NCI-H69 (cell line): ENCODE data around the gene MIA.
"Not testable (repeated sequence)": the region's sequence is repeated elsewhere in the genome, so short reads cannot be mapped to it uniquely, and the experiment has no call there.

Source experiments
- DNase-seq: peaks from one replicate; lab custom pipeline; 2025; lab: John Stamatoyannopoulos, UW

MIA gene

DNA sequence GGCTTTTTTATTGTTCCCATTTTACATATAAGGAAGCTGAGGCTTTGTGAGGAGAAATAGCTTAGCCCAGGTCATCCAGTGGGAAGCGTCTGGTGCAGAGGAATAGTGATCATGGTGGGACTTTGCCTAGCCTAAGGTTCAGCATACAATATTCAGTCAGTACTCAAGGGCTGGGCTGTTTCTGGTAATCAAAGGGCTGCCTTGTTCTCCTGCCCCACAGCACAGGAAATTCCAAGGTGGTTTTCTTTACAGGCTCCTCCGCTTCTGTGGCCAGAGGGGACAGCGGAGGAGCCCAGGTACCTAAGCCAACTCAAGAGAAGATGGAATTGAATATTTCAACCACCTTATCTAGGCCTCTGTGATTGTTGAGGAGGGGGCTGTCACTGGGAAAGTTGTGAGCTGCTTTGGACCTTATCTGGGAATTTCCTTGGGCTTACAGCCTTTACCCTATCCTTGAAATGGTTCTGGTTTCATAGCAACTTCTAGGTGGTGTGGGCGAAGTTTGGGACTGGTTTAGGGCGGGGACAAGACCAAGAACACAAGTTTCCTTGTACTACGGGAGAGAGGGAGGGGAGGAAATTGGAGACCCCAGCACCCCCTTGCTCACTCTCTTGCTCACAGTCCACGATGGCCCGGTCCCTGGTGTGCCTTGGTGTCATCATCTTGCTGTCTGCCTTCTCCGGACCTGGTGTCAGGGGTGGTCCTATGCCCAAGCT lies at the start of gene MIA:
TSS of gene MIA (plus strand) at position 606 of the 716 bp plus-strand sequence. CDS start at position 628, 22 bp downstream.
- no peak for DNase-seq

DNA sequence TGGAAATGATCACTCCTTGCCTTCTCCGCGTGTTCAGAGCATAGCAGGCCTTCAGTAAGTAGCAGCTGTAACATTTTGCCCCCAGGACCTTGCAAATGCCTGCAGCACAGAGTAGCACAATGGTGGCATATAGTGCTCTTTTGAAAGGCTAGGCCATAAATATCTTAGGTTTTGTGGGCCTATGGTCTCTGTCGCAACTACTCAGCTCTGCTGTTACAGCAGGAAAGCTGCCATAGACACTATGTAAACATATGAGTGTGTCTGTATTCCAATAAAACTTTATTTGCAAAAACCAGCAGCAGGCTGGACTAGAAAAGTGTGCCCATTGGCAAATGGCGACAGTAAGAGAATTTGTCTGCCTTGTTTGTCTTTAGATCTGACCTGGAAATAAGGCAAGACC lies 49.0 kb upstream of the MIA start:
- DNase-seq: no peak

DNA sequence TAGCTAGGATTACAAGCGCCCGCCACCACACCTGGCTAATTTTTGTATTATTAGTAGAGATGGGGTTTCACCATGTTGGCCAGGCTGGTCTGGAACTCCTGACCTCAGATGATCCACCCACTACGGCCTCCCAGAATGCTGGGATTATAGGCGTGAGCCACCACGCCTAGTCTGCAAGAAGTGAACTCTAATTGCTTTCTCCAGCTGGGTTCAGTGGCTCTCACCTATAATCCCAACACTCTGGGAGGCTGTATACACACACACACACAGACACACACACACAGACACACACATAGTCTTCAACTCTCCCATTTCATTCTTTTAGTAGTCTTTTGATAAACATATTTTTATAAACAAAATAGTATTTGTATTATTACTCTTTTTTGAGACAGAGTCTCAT lies 45.3 kb upstream of the MIA start:
- DNase-seq: not testable (repeated sequence)

DNA sequence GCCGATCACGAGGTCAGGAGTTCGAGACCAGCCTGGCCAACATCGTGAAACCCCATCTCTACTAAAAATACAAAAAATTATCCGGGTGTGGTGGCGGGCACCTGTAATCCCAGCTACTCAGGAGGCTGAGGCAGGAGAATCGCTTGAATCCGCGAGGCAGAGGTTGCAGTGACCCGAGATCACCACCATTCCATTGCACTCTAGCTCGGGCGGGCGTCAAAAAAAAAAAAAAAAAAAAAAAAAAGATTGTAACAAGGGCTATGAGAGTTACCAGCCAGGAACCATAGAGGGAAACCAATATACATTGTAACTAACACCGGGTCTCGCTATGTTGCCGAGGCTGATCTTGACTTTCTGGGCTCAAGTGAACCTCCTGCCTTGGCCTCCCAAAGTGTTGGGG lies 43.0 kb upstream of the MIA start:
- not testable (repeated sequence) for DNase-seq

DNA sequence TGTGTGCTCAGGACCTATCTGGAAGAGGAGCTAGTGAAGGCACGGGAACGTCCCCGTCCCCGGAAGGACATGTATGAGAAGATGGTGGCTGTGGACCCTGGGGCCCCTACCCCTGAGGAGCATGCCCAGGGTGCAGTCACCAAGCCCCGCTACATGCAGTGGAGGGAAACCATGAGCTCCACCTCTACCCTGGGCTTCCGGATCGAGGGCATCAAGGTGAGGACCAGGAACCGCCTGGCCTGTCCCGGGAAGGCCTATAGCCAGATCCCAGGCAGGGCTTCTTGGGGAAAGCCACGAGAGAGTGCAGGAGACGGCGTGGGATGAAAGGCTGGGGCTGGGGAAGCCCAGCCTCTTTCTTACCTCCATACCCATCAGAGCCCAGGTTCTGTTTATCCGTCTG lies 42.2 kb upstream of the MIA start:
- DNase-seq: no peak

DNA sequence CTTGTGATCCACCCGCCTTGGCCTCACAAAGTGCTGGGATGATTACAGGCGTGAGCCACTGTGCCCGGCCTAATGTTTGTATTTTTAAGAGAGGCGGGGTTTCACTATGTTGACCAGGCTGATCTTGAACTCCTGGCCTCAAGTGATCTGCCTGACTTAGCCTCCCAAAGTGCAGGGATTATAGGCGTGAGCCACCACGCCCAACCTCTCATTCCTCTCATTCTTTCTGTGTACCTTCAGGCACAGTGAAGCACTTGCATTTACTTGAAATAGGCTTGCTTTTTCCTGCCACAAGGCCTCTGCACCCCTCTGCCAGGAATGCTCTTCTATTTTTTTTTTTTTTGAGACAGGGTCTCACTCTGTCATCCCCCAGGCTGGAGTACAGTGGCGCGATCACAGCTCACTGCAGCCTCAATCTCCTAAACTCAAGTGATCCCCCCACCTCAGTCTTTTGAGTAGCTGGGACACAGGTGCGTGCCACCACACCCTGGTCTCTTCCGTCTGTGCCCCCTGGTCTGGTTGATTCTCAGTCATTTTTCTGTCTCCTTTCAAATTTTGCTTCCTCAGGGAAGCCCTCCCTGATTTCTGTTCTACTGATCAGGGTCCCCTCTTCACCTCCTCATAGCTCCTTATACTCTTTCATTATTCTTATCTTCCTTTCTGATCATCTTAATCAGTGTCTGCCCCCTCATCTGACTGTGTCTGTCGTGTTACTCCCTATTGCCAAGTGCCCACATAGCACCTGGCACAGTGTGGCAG lies 40.1 kb upstream of the MIA start:
- no peak for DNase-seq

DNA sequence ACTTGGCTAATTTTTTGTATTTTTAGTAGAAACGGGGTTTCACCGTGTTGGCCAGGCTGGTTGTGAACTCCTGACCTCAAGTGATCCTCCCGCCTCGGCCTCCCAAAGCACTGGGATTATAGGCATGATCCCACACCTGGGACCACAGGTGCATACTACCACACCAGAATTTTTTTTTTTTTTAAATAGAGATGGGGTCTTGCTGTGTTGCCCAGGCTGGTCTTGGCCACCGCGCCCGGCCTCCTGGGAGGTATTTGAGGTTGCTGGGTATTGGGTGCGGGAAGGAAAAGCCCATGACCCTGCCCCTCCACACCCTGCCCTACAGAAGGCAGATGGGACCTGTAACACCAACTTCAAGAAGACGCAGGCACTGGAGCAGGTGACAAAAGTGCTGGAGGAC lies 38.7 kb upstream of the MIA start:
- no peak for DNase-seq

DNA sequence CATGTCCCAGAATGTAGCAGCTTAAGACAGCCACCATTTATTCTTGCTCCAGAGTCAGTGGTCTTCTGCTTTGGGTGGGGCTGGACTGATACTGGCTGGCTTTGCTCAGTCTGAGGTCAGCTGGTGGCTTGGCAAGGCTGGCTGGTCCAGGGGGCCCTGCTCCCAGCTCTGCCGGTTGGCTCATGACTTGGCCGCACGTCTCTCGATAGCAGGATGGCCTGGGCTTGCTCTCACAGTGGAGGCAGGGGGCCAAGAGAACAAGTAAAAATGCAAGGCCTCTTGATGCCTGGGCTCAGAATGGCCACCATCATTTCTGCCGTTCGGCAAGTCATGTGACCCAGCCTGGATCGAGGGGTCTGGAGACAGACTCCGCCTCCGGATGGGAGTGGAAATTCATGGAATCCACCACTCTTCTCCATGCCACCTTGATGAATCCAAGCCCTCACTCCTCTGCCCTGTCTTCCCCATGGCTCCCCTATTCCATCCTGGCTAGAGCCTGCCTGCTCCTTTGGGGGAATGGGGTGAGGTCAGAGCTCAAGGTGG lies 38.1 kb upstream of the MIA start:
- DNase-seq: no peak

DNA sequence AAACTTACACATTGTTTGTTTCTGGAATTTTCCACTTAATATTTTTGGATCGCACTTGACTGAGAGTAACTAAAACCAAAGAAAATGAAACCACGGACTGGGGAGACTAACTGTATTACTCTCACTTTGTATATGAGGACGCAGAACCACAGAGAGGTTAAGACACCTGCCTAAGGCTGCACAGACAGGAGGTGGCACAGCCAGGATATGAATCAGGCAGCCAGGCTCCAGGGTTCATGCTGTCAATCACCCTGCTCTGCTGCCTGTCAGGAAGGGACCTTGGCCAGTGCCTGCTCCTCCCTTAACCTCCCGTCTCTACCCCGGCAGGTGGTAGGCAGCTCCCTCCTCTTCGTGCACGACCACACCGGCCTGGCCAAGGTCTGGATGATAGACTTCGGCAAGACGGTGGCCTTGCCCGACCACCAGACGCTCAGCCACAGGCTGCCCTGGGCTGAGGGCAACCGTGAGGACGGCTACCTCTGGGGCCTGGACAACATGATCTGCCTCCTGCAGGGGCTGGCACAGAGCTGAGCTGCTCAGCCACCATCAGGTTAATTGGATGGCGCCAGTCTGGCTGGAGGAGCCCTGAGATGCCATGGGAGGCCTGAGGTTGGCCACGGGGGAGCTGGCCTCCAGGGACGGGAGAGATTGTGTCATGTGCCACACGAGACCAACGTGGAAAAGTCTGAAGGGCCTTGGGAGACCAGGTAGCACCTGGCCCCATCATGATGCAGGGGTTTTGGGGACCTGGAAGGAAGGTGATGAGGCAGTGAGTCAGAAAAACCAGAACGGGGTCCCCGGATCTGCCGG lies 36.1 kb upstream of the MIA start:
- DNase-seq: no peak

DNA sequence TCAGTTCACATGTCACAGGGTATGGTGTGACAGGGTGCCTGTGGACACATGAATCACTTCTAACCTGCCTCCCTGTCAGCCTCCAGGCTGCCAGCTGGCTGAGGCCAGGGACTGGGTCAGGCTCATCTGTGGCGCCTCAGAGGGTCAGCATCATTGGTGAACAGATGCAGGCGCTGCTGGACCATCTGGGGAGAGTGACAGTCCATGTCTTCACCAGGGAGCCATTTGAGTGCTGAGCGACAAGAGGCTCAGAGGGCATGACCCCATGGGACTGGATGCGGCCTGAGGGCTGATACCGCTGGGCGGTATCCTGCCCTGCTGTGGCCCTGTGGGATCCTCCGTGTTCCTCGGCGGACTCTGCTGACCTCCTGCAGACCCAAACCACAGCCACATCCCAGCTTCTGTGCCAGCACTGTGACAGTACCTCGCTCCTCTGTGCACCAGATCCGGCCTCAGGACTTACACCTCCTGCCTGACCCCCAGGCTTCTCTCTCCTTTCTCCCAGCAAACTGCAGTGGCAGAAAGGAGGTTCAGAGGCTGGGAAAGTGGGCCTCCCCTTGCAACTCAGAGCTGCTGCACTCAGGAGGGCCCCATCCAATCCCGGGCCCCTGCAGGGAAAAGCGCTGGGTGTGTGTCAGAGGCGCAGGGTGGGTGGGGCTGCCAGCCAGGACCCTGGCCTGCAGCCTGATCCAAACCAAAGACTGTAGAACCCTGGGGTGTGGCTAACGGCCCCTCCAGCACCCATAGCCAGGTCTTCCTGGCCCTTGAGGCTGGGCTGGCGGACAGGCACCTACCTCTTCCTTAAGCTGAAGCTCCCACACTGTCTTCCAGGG lies 35.2 kb upstream of the MIA start:
- DNase-seq: no peak

DNA sequence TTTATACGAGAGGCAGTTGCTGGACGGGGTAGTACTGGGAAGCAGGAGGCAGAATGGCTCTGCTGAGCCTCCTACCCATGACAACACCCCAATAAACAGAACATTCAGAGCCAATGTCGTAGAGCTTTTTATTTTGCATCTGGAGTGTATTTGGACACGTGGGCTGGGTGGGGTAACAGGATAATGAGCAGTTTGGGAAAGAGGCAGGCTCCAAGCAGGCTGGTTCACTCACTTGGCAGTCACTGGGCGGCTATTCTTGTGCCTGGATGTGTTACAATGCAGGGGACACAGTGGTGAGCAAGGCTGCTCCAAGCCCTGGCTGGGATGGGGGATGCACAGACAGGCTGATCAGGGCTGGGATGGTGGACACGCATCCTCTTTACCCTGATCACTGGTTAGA lies 34.6 kb upstream of the MIA start:
- DNase-seq: no peak

DNA sequence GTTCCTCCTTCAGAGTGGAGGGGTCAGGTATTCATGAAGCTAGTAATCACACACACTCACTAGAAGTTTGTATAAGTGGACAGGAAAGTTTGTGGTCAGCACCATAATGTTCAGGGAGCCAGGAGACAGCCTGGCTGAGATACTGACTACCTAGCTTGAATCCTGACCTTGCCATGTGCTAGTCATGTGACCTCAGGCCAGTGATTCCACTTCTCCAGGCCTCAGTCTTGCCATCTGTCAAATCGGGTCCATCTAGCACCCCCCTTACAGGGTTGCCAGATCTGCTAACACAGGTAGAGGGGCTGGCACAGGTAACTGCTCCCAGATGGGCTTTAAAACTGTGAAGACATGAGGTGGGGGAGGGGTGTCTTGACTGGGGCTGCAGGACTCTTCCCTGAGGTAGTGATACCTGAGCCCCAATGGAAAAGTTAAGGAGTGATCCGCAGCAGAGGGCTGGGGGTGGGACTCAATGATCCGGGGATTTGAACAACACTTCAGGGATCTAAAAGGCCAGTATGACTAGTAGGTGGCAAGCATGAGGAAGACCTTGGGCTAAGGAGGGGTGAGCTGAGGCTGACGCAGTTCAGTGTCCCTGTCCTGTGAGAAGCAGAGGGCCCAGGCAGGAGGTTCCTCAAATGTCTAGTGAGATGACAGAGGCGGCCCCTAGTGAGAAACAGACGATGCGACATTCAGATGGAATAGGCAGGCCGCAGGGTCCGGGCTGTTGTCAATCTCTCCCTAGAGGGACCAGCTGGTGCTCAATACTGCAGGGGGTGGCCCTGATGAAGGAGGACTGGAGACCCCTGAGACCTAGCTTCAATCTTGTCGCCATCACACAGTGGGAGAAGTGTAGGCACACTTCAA lies 33.6 kb upstream of the MIA start:
- no peak for DNase-seq

DNA sequence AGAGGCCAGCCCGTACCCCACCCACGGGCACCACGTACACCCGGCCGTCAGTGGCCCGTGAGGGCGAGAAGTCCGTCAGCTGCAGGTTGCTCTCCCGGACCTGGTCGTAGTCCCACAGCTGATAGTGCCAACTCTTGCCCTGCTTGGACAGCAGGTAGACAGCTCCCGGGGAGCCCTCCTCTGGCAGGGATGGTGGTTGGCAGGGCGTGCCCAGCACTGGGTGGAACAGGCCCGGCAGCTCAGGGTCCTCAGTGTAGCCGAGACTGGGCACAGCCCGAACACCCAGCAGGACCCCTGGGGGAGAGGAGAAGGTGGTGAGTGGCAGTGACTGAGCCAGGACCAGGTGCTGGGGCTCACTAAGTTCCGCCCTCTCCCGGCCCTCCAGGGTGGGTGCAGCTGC lies 32.8 kb upstream of the MIA start:
- DNase-seq: no peak

DNA sequence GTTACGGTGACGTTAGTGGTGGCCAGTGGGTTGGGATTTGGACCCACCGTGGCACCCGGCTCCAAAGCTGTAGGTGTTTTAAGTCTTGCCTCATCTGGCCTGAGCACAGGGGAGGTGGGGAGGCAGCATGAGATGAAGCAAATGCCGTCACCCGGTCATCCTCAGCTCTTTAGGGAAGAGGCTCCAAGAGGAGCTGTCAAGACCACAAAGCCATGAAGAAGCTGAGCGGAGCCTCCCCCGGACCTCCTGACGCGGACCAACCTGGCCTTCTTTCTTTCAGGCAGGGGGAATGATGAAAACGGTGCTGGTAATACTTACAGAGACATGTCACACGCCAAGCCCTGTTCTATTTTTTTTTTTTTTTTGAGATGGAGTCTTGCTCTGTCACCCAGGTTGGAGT lies 32.4 kb upstream of the MIA start:
- no peak for DNase-seq

DNA sequence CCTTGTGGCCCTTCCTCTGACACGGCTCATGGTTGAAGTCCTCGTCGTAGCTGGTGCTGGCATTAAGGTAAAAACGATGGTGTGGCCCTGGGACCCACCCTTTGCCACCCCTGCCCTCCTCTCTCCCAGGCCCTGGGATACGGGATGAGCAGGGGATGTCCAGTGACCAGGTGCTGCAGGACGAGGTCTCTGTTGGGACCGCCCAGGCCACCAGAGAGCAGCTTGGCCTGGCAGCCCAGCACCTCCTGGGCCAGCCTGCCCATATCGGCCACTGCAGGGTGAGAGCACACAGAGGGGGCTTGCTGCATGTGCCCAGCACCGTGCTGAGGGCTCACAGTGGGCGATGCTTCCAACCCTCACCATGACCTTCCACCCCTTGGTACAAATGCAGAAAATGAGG lies 31.4 kb upstream of the MIA start:
- DNase-seq: no peak

DNA sequence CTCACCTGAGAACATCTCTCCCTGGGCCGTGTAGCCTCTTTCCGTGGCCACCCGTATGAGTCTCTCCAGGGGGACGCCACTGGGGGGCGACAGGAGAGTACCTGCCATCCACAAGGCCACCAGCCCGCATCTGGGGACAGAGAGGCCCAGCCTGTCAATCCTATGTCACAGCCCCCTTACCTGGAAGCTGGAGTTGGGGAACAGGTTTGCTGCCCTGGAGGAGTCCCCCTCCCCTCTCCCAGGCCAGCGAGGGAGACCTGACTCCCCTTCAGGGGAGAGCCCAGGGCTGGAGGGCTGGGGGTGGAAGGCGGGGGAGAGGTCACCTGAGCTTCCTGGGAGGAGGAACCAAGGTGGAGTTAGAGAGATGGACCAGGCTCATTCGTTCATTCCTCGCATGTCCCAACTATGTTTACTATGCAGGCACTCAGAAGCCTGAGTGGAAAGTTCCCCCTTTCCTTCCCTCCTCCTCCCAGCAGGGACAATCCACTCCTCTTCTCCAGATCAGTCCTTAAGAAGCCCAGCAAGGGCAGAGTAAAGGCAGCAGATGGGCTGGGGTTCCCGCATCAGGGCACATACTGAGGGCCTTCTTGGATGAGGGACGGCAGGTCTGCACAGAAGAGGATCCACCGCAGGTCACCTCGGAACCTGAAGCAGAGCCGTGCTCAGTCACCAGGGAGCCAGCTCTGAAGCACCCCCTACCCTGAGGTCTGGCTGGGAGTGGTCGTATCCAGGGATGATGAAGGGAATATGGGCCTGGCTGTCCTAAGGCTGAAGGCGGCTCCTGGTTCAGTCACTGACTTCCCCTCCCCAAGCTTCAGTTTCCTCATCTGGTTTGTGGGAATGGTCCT lies 30.5 kb upstream of the MIA start:
- no peak for DNase-seq

DNA sequence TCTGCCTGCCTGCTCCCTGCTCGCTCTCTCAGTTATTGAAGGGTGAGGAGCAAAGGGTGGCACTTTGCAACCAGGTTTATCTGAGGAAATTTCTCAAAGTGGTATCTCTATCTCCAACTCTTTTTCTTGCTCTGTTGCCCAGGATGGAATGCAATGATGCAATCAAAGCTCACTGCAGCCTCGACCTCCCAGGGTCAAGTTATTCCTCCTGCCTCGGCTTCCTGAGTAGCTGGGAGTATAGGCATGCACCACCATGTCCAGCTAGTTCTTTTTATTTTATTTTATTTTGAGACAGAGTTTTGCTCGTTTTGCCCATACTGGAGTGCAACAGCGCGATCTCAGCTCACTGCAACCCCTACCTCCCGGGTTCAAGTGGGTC lies 29.9 kb upstream of the MIA start:
- no peak for DNase-seq

DNA sequence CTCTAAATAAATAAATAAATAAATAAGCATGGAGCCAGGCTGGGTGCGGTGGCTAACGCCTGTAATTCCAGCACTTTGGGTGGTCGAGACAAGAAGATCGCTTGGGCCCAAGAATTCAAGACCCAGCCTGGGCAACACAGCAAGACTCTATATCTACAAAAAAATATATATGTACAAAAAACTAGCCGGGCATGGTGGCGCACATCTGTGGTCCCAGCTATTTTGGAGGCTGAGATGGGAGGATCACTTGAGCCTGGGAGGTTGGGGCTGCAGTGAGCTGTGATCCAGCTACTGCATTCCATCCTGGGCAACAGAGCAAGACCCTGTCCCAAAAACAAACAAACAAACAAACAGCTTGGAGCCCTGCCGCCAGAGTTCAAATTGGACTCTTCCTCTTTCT lies 27.8 kb upstream of the MIA start:
- DNase-seq: no peak

DNA sequence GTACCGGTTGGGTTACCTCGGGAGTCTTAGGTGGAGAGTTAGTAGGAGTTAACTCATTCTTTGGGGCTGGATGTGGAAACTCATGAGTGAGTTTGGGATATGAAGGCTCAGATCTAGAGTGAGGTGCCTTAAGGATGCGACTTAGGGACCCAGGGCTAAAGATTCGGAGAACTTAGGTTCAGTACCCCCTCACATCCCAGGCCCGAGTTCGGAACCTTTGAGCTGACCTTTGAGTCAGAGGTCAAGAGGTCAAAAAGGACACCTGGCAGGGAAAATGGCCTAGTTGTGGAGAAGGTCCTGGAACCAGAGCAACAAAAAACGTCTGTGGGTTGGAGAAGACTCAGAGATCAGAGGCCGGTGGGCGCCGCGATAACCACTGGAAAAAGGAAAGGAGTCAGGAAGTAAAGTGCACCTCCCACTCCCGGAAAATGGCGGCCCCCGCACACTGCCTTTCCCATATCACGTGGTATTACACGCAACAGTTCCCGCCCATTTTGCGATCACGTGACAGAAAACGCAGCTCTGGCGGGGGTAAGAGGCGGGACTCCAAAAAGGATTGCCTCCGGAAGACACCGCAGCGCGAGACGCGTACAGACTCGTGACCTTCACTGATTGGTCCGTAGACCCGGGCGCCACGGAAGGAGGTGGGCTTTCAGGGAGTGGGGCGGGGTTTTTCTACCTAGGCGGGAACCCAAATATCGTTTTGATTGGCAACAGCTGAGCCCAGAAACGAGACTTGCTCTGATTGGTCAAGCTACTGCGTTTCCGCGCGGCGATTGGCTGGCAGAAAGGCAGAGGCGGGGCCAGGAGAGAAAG lies 25.1 kb upstream of the MIA start, which contains the start of gene ACTMAP:
TSS of gene ACTMAP (minus strand) at position 420 of the 816 bp plus-strand sequence. CDS start 674 bp downstream, outside the sequence.
- peak; percentile 100 for DNase-seq
